HepG2 (cell line): Measurements from ENCODE around the gene C16orf87. TPM values are rescaled to one million over a fixed set of nuclear protein-coding genes. Genes with fewer than 3 reads are reported as not detected.

Experiments
- ARNTL ChIP-seq: sonication (generic); formaldehyde crosslinking; IDR thresholded peaks from 2 replicates; pipeline ENCODE4 v1.4.0; 2020; ENCODE audit warnings: mild to moderate bottlenecking, missing genetic modification reagents
- ATM ChIP-seq: fragments of 450-650 bp; IDR thresholded peaks from 2 replicates; pipeline ENCODE4 v1.7.1; 2017; ENCODE audit warnings: mild to moderate bottlenecking, borderline replicate concordance
- BORCS8-MEF2B ChIP-seq: sonication (generic); formaldehyde crosslinking; IDR thresholded peaks from 2 replicates; pipeline ENCODE4 v1.8.0; 2022; ENCODE audit warnings: mild to moderate bottlenecking, missing genetic modification reagents
- HDAC2 ChIP-seq: sonication (generic); formaldehyde crosslinking; IDR thresholded peaks from 2 replicates; pipeline ENCODE4 v1.4.0; 2020; ENCODE audit warnings: missing genetic modification reagents
- HNF4A ChIP-seq: sonication (generic); formaldehyde crosslinking; IDR thresholded peaks from 2 replicates; pipeline ENCODE4 v1.4.0; 2020; ENCODE audit warnings: missing genetic modification reagents
- JUND ChIP-seq: sonication (generic); formaldehyde crosslinking; IDR thresholded peaks from 2 replicates; pipeline ENCODE4 v1.8.0; 2022; ENCODE audit warnings: mild to moderate bottlenecking, missing genetic modification reagents
- MATR3 ChIP-seq: sonication (generic); formaldehyde crosslinking; IDR thresholded peaks from 2 replicates; pipeline ENCODE4 v1.4.0; 2020; ENCODE audit warnings: missing genetic modification reagents
- MXI1 ChIP-seq: IDR thresholded peaks from 3 replicates; pipeline ENCODE4 v1.6.1; 2012; ENCODE audit warnings: low read depth, low read length, inconsistent platforms, borderline replicate concordance
- PTBP1 ChIP-seq: fragments of 200-400 bp; formaldehyde crosslinking; IDR thresholded peaks from 2 replicates; pipeline ENCODE4 v1.6.1; 2018; ENCODE audit warnings: low read length, low read depth; ENCODE audit not compliant: poor library complexity, severe bottlenecking
- SMAD9 ChIP-seq: sonication (generic); formaldehyde crosslinking; IDR thresholded peaks from 2 replicates; pipeline ENCODE4 v1.5.1; 2020; ENCODE audit warnings: mild to moderate bottlenecking, missing genetic modification reagents
- THYN1 ChIP-seq: sonication (generic); formaldehyde crosslinking; IDR thresholded peaks from 2 replicates; pipeline ENCODE4 v1.8.1; 2023; ENCODE audit warnings: low read depth, mild to moderate bottlenecking, moderate library complexity, missing genetic modification reagents, borderline replicate concordance
- ZNF235 ChIP-seq: sonication (generic); formaldehyde crosslinking; IDR thresholded peaks from 2 replicates; pipeline ENCODE4 v1.8.1; 2023; ENCODE audit warnings: mild to moderate bottlenecking, missing genetic modification reagents, borderline replicate concordance
- ZNF264 ChIP-seq: sonication (generic); formaldehyde crosslinking; IDR thresholded peaks from 2 replicates; pipeline ENCODE4 v1.4.0; 2020; ENCODE audit warnings: missing genetic modification reagents
- ZNF598 ChIP-seq: sonication (generic); formaldehyde crosslinking; IDR thresholded peaks from 2 replicates; pipeline ENCODE4 v1.5.1; 2020; ENCODE audit warnings: mild to moderate bottlenecking, missing genetic modification reagents, borderline replicate concordance
- ZNF713 ChIP-seq: sonication (generic); formaldehyde crosslinking; IDR thresholded peaks from 2 replicates; pipeline ENCODE4 v1.4.0; 2020; ENCODE audit warnings: mild to moderate bottlenecking, missing genetic modification reagents
- ZNF792 ChIP-seq: IDR thresholded peaks from 2 replicates; pipeline ENCODE4 v1.6.1; 2016
- polyA plus RNA-seq, 8 experiments: library from polyadenylated mRNA; depleted of rRNA in 3 of 8; stranded (reverse) in 7 of 8; unstranded in 1 of 8; fragments of >200 nt; fragmentation: Illumina TruSeq in 4 of 8; extraction: Trizol in 4 of 8; gene quantifications; 2 replicates each; pipeline versions ENCODE4 v1.2.1 to v1.2.3, GENCODE V29; 2011 to 2016; ENCODE audit warnings: low read depth in 4 of 8, missing spikeins in 1 of 8, mixed read lengths in 1 of 8; ENCODE audit not compliant: insufficient read depth in 1 of 8
- total RNA-seq, 5 experiments: library from RNA; depleted of rRNA; stranded (reverse); fragments of >200 nt; fragmentation: Illumina TruSeq; extraction: Trizol; gene quantifications; 2 replicates each; pipeline ENCODE4 v1.2.3, GENCODE V29; 2016; ENCODE audit warnings: low read depth in 1 of 5
- TF ChIP-seq, protein P1 (sequence below): sonication (generic); formaldehyde crosslinking; IDR thresholded peaks from 2 replicates; pipeline ENCODE4 v1.5.1; 2020; ENCODE audit warnings: mild to moderate bottlenecking, missing genetic modification reagents
- TF ChIP-seq, protein P2 (sequence below): sonication (generic); formaldehyde crosslinking; IDR thresholded peaks from 2 replicates; pipeline ENCODE4 v1.4.0; 2020; ENCODE audit warnings: missing genetic modification reagents, borderline replicate concordance
- TF ChIP-seq, protein P3 (sequence below): sonication (generic); formaldehyde crosslinking; IDR thresholded peaks from 2 replicates; pipeline ENCODE4 v1.8.1; 2023; ENCODE audit warnings: mild to moderate bottlenecking, missing genetic modification reagents
- TF ChIP-seq, protein P4 (sequence below): sonication (generic); formaldehyde crosslinking; IDR thresholded peaks from 2 replicates; pipeline ENCODE4 v1.8.0; 2022; ENCODE audit warnings: missing genetic modification reagents, mild to moderate bottlenecking, moderate library complexity, borderline replicate concordance

Gene C16orf87
- total and polyA plus RNA-seq, 2 of the 13 experiments (the other 11 are each of a cell fraction or from before 2014, with no cell fraction given), result 8.6 to 19.5 TPM

DNA sequence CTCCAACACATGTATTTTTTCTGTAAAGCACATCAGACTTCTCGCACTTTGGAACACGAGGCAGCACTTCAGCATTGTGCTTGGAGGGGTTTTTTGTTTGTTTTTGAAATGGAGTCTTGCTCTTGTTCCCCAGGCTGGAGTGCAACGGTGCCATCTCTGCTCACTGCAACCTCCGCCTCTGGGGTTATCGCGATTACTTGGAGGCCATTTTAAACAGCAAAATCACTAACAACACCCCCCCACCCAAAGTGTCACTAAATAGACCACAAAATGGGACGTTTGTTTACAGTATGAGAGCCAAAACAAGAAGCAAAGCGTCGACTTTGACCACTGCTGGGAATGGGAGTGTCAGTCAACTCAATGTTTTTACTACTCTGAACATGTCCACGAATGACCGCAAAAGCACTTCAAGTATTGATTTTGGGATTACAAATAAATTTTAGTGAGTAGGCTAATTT is 9.0 kb upstream of the C16orf87 start (continued):
- TF ChIP-seq ARNTL (CRISPR knock-in tag) (no peak), HNF4A (peak; percentile 53), BORCS8-MEF2B (CRISPR knock-in tag) (no peak), SMAD9 (CRISPR knock-in tag) (no peak), MXI1 (0 out of 3 replicates have a peak, but pooled peaks have one; percentile 26), ZNF264 (CRISPR knock-in tag) (0 out of 2 replicates have a peak, but pooled peaks have one; percentile 50), ZNF598 (no peak), ATM (no peak), MATR3 (CRISPR knock-in tag) (no peak), ZNF792 (no peak), ZNF713 (CRISPR knock-in tag) (no peak), JUND (CRISPR knock-in tag) (no peak), THYN1 (no peak), ZNF235 (CRISPR knock-in tag) (no peak), HDAC2 (CRISPR knock-in tag) (no peak), PTBP1 (no peak)
- TF ChIP-seq, protein P1, sequence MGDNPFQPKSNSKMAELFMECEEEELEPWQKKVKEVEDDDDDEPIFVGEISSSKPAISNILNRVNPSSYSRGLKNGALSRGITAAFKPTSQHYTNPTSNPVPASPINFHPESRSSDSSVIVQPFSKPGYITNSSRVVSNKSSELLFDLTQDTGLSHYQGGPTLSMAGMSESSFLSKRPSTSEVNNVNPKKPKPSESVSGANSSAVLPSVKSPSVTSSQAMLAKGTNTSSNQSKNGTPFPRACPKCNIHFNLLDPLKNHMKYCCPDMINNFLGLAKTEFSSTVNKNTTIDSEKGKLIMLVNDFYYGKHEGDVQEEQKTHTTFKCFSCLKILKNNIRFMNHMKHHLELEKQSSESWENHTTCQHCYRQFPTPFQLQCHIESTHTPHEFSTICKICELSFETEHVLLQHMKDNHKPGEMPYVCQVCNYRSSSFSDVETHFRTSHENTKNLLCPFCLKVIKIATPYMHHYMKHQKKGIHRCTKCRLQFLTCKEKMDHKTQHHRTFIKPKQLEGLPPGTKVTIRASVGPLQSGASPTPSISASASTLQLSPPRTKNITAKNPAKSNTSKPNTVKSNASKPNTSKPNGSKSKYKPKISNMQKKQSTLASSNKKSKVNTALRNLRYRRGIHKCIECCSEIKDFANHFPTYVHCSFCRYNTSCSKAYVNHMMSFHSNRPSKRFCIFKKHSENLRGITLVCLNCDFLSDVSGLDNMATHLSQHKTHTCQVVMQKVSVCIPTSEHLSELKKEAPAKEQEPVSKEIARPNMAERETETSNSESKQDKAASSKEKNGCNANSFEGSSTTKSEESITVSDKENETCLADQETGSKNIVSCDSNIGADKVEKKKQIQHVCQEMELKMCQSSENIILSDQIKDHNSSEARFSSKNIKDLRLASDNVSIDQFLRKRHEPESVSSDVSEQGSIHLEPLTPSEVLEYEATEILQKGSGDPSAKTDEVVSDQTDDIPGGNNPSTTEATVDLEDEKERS (CRISPR knock-in tag), result 0 out of 2 replicates have a peak, but pooled peaks have one; percentile 7
- TF ChIP-seq, protein P2, sequence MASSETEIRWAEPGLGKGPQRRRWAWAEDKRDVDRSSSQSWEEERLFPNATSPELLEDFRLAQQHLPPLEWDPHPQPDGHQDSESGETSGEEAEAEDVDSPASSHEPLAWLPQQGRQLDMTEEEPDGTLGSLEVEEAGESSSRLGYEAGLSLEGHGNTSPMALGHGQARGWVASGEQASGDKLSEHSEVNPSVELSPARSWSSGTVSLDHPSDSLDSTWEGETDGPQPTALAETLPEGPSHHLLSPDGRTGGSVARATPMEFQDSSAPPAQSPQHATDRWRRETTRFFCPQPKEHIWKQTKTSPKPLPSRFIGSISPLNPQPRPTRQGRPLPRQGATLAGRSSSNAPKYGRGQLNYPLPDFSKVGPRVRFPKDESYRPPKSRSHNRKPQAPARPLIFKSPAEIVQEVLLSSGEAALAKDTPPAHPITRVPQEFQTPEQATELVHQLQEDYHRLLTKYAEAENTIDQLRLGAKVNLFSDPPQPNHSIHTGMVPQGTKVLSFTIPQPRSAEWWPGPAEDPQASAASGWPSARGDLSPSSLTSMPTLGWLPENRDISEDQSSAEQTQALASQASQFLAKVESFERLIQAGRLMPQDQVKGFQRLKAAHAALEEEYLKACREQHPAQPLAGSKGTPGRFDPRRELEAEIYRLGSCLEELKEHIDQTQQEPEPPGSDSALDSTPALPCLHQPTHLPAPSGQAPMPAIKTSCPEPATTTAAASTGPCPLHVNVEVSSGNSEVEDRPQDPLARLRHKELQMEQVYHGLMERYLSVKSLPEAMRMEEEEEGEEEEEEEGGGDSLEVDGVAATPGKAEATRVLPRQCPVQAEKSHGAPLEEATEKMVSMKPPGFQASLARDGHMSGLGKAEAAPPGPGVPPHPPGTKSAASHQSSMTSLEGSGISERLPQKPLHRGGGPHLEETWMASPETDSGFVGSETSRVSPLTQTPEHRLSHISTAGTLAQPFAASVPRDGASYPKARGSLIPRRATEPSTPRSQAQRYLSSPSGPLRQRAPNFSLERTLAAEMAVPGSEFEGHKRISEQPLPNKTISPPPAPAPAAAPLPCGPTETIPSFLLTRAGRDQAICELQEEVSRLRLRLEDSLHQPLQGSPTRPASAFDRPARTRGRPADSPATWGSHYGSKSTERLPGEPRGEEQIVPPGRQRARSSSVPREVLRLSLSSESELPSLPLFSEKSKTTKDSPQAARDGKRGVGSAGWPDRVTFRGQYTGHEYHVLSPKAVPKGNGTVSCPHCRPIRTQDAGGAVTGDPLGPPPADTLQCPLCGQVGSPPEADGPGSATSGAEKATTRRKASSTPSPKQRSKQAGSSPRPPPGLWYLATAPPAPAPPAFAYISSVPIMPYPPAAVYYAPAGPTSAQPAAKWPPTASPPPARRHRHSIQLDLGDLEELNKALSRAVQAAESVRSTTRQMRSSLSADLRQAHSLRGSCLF (CRISPR knock-in tag), result no peak
- TF ChIP-seq, protein P3, sequence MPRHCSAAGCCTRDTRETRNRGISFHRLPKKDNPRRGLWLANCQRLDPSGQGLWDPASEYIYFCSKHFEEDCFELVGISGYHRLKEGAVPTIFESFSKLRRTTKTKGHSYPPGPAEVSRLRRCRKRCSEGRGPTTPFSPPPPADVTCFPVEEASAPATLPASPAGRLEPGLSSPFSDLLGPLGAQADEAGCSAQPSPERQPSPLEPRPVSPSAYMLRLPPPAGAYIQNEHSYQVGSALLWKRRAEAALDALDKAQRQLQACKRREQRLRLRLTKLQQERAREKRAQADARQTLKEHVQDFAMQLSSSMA, result no peak
- TF ChIP-seq, protein P4, sequence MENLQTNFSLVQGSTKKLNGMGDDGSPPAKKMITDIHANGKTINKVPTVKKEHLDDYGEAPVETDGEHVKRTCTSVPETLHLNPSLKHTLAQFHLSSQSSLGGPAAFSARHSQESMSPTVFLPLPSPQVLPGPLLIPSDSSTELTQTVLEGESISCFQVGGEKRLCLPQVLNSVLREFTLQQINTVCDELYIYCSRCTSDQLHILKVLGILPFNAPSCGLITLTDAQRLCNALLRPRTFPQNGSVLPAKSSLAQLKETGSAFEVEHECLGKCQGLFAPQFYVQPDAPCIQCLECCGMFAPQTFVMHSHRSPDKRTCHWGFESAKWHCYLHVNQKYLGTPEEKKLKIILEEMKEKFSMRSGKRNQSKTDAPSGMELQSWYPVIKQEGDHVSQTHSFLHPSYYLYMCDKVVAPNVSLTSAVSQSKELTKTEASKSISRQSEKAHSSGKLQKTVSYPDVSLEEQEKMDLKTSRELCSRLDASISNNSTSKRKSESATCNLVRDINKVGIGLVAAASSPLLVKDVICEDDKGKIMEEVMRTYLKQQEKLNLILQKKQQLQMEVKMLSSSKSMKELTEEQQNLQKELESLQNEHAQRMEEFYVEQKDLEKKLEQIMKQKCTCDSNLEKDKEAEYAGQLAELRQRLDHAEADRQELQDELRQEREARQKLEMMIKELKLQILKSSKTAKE (CRISPR knock-in tag), result no peak
